Epidermal melanocyte (primary cell): Measurements from ENCODE around the gene SNW1.
"Not testable (repeated sequence)": the region's sequence is repeated elsewhere in the genome, so short reads cannot be mapped to it uniquely, and the experiment has no call there.

Experiments used
- DNase-seq: peaks from one replicate; pipeline ENCODE4 v3.0.0; 2011; ENCODE audit warnings: low spot score; ENCODE audit not compliant: insufficient read length

SNW1 gene

DNA sequence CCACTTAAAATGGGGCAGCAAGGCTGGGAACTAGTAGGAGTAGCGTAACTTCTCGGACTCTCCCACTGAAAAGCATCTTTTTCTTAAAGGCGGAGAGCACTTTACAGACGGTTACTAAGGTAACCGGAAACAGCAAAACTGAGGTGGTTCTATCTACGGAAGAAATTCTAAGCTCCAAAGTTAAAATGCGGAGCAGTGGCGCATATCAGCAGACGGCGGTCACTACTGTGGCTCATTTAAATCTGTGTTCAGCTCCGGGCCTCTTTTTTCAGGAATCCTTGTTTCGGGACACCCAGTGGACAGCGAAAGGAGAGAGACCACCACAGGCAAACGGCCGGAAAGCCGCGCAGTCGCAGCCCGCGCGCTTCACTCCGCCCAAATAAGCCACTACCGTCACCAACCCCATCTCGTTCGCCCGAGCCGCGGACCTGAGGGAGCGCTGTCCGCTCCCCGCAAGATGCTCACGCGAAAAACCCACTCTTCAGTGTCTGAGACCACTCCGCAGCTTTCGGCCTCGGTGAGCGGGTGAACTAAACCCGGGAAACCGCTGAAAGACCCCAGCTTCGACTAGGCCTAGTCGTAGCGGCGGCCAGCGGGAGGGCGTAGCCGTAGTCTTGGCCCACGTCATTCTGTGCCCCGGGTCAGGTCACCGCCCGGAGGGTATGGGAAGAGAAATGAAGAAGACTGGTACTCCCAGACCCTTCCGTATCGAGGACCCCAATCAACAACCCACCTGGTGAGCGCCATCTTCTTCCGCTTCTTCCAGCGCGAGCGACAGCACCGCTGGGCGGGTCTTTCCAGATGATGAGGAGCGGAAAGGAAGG is at the start of gene SNW1:
Gene SNW1 (minus strand): TSS at position 776 of the 824 bp plus-strand sequence. CDS start 29 bp downstream, at position 747.
- peak; percentile 88 for DNase-seq

DNA sequence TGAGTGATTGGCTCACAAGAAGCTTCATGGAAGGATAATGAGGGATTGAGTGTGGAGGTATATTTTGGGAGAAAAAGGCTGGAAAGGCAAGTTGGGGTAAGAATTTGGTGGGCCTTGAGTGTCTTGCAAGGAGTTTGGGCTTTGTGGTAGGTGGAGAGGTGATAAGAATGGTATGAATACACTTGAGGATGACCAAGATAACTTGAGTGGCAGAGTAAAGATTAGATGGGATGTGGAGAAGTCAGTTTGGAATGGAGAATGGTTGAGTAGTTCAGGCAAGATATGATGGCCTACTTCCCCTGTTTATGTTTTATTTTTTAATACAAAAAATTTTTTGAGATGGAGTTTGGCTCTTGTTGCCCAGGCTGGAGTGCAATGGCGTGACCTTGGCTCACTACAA is 48.1 kb upstream of the SNW1 start:
- no peak for DNase-seq

DNA sequence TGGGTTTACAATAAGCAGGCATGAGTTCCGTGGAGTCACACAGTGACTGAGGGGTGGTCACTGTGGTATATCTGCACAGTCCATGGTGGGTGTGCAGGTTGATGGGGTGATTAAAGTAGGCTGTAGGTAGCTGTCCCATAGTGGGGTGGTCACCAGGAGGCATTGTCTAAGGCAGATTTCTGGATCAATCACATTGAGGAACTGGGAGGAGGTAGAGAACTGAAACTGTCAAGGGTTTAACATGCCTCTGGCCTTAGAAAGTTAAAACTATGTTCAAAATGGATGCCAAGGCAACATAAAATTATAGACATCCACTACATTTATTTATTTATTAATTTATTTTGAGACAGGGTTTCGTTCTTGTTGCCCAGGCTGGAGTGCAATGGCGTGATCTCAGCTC is 47.3 kb upstream of the SNW1 start:
- DNase-seq = no peak

DNA sequence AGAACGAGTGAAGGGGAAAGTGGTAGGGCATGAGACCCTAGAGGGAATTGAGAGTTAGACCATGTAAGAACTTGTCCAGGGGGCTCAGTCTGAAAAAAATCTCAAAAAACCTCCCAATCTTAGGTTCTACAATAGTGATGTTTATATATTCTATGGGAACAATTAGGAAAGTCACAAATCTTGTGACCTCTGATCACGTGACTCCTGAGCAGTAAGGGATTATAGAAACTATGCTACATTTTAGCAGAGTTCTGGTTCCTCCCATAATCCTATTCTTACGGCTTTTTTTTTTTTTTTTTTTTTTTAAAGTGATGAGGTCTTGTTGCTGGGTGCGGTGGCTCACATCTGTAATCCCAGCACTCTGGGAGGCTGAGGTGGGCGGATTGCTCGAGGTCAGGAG is 44.8 kb upstream of the SNW1 start:
- no peak for DNase-seq

DNA sequence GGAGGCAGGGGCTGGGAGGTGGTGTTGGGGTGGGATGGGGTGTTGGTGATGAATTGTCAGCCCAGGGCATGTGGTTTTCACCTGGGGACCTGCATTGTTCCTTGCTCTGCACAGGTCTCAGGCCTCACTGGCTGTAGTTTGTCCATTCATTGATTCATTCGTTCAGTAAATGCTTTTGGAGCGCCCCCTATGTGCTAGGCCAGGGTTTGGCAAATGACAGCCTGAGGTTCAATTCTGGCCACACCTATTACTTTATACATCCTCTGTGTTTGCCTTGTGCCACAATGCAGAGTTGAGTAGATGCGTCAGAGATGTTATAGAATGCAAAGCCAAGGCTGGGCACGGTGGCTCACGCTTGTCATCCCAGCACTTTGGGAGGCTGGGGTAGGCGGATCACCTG is 43.6 kb upstream of the SNW1 start:
- no peak for DNase-seq

DNA sequence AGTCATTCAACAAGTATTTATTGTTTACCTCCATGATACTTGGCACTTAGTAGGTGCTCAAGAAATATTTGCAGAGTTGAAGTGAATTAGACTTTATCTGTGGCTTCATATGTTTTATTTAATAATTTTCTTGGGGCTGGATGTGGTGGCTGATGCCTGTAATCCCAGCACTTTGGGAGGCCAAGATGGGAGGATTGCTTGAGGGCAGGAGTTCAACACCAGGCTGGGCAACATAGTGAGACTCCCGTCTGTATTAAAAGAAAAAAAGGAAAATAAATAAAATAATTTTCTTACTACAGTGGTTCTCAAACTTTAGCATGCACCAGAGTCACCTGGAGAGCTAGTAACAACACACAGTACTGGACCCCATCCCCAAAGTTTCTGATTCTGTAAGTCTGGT is 39.9 kb upstream of the SNW1 start:
- no peak for DNase-seq

DNA sequence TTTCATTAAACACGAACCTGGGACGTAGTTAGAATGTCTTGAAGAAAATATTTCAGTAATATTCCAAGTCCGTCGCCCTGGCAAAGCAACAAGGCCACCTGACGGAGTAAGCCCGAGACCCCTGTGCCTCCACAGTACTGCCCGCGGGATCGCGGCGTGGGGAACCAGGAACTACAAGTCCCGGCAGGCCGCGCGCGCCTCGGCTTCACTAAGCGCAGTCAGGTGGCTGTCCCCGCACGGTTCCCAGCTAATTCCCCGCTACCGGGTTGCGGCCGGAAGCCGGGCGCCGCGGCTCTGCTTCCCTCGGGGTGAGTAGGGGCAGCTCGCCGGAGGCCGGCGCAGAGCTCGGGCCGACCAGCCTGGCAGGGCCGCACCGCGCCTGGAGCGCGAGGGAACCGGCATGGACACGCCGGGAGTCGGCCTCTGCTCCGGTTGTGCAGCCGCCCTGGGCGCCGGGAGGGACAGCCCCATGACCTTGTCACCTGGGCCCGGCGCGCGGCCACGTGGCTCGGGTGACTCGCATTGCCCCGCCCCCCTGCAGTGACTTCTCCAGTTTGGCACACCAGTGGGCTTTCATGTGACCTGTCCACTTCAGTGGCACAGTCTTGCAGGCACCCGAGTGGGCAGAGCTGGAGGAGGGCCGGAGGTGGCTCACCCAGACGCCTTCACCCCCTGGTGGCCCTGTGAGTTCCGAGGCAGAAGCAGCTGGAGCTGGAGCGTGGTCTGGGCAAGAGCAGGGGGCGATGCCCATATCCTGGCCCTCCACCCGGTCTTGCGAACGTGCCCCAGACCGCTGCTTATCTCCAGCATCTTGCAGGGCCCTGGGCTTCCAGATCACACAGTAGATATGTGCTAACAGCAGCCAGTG is 39.1 kb upstream of the SNW1 start, which contains the start of gene ADCK1:
Gene ADCK1 (plus strand): TSS at position 247 of the 868 bp plus-strand sequence. CDS start 18,870 bp downstream, outside the sequence.
- peak; percentile 82 for DNase-seq

DNA sequence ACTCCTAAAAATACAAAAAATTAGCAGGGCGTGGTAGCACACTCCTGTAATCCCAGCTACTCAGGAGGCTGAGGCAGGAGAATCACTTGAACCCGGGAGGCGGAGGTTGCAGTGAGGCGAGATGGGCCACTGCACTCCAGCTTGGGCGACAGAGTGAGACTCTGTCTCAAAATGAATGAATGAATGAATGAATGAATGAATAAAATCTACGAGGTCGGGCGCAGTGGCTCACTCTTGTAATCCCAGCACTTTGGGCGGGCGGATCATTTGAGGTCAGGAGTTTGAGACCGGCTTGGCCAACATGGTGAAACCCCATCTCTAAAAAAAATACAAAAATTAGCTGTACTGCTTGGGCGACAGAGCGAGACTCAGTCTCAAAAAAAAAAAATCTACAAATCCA is 38.5 kb upstream of the SNW1 start:
- DNase-seq = not testable (repeated sequence)

DNA sequence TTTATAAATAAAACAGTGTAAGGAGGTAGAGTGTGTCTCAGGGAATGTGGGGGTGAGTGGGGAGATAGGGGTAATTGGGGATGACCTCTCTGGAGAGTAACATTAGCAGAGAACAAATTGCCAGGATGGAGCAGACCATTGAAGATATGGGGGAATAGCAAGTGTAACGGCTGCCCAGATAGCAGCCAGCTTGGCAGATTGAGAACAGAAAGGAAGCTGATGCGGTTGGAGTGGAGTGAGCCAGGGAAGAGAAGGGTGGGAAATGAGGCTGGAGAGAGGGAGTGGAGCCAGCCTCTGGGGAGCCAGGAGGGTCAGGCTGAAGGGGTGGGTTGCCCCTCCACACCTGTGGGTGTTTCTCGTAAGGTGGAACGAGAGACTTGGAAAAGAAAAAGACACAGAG is 33.4 kb upstream of the SNW1 start:
- no peak for DNase-seq

DNA sequence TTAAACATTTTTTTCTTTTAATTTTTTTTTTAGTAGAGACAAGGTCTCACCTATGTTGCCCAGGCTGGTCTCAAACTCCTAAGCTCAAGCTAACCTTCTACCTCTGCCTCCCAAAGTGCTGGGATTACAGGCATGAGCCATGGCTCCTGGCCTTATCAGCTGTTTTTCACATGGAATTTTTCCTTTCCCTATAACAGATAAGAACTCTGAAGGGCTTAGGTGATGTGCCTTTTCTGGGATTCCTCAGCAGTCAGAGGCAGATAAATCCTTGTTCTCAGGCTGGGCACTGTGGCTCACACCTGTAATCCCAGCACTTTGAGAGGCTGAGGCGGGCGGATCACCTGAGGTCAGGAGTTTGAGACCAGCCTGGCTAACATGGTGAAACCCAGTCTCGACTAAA is 32.3 kb upstream of the SNW1 start:
- DNase-seq = not testable (repeated sequence)

DNA sequence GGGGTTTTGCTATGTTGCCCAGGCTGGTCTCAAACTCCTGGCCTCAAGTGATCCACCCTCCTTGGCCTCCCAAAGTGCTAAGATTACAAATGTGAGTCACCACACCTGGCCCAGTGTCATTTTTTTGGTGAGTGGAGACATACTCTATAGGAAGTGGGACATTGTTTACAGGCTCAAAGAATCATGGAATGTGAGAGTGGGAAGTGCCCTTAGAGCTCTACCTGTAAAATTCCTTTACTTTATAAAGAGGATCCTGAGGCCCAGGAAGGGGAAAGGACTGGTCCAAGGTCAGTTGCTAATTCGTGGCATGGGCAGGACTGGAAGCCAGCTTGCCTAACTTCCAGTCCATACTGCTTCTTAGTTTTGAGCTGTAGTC is 30.3 kb upstream of the SNW1 start:
- DNase-seq = no peak

DNA sequence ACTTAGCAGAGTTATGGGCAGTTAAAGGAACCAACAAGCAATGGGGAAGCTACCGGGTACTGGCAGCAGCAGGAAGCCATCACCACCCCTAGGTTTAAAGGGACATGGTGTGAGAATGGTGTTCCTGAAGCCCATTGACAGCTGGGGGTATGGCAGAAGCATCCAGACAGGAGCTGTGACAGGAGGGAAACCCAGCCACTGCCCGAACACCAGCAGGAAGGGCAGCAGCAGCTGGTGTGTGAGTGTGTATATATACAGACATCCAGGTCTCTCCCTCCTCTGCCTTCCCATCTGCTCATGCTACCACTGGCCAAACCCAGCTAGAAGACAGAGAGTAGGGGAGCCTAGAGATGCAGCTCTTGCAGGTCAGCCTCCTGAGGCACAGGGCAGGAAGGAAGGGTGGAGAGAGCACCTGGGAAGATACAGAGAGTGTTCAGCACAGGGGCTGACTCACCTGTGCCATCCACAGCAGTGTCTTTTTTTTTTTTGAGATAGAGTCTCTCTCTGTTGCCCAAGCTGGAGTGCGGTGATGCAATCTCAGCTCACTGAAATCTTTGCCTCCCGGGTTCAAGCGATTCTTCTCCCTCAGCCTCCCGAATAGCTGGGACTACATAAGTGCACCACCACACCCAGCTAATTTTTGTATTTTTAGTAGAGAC is 29.7 kb upstream of the SNW1 start:
- no peak for DNase-seq

DNA sequence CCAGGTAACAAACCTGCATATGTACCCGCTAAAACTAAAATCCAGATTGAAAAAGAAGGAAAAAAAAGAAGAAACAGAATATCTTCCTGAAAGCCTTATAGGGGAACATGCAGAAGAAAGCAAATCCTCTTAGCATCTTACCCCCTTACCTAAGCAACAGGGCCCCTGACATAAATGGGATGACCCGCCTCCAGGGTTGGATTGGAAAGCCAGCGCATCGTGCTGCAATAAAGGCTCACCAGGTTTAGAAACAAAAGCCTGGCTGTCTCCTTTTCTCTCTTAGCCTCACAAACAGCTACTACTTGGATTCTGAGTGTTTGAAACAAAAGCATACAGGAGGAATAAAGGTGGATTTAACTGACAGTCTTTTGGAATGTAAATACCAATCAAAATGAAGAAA is 25.2 kb upstream of the SNW1 start:
- DNase-seq = no peak

DNA sequence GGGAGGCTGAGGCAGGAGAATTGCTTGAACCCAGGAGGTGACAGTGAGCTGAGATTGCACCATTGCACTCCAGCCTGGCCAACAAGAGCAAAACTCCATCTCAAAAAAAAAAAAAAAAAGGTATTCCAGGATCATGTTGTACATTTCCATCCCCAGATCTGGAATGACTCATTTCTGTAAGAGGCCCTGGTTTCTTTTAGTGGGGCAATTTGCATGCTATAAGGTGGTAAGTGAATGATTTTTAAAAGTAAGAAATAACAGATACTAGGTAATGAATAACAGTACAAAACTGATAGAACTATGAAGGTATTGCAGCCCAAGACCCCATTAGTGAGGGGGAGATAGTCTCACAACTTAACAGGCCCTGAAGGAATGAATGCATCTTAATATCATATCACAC is 21.2 kb upstream of the SNW1 start:
- DNase-seq = no peak

DNA sequence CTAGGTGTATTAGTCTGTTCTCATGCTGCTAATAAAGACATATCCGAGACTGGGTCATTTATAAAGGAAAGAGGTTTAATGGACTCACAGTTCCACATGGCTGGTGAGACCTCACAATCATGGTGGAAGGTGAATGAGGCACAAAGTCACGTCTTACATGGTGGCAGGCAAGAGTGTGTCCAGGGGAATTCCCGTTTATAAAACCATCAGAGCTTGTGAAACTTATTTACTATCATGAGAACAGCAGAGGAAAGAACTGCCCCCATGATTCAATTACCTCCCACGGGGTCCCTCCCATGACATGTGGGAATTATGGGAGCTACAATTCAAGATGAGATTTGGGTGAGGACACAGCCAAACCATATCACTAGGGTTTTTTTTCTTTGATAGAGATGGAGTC is 13.0 kb upstream of the SNW1 start:
- not testable (repeated sequence) for DNase-seq

DNA sequence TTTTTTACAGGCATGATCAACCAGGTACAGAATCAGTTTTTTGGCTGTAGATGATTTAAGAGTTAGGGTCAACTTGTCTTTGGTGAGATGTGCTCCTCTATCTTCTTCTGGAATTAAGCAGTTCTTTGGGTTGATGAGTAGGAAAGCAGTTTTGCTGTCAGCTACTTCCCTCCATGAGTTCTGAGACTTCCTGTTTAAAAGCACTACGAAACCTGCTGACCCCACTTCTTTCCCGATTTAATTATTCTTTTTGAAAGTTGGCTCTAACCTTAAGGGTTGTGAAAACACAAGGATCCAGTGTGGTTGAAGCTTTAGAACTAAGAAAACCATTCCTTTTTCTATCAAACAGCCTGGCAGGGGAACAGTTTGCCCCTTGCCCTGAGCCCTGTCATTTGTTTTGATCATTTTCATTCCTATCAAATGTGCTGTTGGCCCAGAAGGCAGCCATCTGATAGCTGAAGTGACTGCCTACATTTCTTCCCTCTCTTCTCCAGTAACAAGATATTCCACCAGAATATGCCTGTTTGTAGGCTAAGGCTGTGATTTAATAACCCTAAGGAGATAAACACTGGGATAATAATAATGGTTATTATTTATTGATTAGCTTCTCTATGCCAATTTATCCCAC is 7.6 kb upstream of the SNW1 start:
- not testable (repeated sequence) for DNase-seq

DNA sequence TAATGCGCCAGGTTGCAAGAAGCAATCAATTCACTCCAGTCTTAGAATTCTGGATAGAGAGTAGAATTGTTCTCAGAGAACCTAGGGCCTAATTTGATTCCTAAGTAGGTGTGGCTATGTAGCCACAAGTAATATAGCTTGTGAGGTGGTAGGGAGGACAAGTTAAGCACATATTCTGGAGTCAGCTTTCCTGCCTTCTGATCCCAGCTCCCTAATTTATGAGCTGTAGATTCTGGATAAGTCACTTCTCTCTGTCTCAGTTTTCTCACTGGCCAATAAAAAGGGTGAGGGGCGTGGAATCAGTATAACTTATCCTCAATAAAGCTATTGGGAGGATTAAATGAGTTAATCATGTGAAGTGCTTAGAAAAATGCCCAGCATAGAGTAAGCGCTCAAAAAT is 3.0 kb upstream of the SNW1 start:
- no peak for DNase-seq

DNA sequence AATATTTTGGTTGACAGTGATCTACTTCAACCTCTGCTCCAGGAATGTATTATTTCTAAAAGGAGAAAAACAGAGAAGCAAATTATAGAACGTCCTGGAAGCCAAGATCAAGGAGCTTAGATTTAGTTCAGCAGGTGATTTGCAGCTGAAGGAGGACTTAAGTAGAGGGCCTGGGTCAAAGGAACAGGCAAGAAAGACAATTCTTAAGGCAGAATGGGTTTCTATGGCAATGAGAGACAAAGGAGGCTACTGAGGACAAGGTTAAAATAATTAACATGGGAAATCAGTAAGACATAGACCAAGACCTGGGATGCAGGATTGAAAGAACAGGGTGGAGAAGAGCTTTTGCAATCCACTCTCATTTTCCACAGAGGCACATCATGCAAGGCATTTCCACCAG is 2.4 kb upstream of the SNW1 start:
- DNase-seq = no peak

DNA sequence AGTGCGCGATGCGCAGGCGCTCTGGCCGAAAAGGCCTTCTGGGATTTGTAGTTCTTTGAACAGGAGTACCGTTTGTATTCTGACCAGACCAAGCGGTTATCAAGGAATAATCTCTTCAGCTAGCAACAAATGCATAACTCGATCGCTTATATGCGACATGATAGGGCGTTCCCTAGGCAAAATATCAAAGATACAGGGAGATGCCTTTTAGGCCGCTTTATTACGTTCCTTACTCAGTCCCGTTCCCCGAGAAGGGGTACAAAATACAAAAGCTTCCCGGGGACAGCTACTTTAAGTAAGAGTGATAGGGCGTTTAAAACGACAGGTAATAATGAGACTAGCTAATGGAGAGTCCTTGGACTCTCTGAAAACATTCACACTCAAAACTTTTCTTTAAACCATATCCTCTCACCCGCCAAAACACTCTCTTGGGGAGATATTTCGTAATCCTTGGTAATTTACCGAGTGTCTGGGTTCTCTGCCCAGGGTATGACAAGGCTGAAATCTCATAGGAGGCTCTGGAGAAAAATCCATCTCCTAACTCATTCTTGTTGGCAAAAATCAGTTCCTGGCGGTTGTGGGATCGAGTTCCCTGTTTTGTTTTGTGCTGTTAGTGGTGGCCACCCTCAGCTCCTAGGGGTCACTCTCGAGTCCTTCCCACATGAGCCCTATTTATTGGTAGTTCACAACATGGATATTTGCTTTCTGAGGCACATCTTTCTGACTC is 412 bp upstream of the SNW1 start:
- no peak for DNase-seq

DNA sequence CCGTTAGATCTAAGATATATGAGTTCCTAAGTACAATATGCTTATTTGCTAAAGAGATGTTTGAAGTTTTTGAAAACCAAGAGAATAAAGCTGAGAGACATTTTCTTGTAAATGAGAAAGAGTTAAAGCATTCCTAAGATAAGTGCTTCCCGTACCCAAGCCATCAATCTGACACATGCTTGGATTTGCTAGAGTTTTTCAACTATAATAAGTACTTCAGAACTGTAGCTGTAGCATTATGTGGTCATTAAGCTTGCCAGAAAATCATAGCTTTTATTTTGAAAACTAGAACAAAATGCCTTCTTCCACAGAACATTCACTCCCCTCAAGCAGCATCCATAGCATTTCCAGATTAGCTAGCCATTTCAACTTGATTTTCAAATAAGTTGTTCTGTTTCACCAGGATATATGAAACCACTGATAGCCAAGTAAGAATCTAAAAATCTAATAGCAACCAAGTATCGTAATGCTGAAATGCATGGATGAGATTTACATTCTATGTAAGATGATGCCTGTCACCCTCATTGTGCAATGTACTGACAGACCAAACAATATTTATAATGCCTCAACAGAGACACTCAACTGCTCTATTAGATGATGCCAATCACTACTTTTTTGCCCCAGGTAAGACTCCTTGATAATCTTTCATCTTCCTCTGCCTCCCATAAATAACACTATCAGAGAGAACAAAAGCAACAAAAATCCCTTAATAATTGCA is 8.0 kb downstream of the SNW1 start:
- no peak for DNase-seq
